Loucy (cell line): Measurements from ENCODE around the gene CCDC107.
"Not testable (repeated sequence)": the region's sequence is repeated elsewhere in the genome, so short reads cannot be mapped to it uniquely, and the experiment has no call there.

Source experiments
- H2AFZ ChIP-seq: fragments of 200-600 bp; sonication (generic); 2 replicates; pipeline ENCODE4 v1.6.0; 2016; ENCODE audit warnings: antibody characterized with exemption, mild to moderate bottlenecking, low read length, moderate library complexity
- H3F3A ChIP-seq: fragments of 200-600 bp; 2 replicates; pipeline ENCODE4 v1.6.0; 2016; ENCODE audit warnings: antibody characterized with exemption, low read depth, mild to moderate bottlenecking
- H3K27me3 ChIP-seq: fragments of 200-600 bp; sonication (generic); 2 replicates; pipeline ENCODE4 v1.6.1; 2014; ENCODE audit warnings: low read length, mild to moderate bottlenecking; ENCODE audit not compliant: insufficient read depth, poor library complexity, severe bottlenecking
- H3K36me3 ChIP-seq: fragments of 200-600 bp; sonication (generic); 2 replicates; pipeline ENCODE4 v1.6.1; 2016; ENCODE audit warnings: low read length; ENCODE audit not compliant: insufficient read depth
- H3K4me1 ChIP-seq: fragments of 200-600 bp; sonication (generic); 2 replicates; pipeline ENCODE4 v1.5.1; 2014; ENCODE audit warnings: low read length, mild to moderate bottlenecking; ENCODE audit not compliant: insufficient read depth, poor library complexity, severe bottlenecking
- H3K4me2 ChIP-seq: fragments of 200-600 bp; sonication (generic); 2 replicates; pipeline ENCODE4 v1.6.0; 2014; ENCODE audit warnings: antibody characterized with exemption, low read length, low read depth, mild to moderate bottlenecking; ENCODE audit not compliant: poor library complexity, severe bottlenecking
- H3K4me3 ChIP-seq: fragments of 200-600 bp; sonication (generic); 2 replicates; pipeline ENCODE4 v1.5.1; 2014; ENCODE audit warnings: low read length, mild to moderate bottlenecking, mixed read lengths; ENCODE audit not compliant: poor library complexity, severe bottlenecking
- H3K79me2 ChIP-seq: fragments of 200-600 bp; sonication (generic); 2 replicates; pipeline ENCODE4 v1.6.1; 2014; ENCODE audit warnings: low read length; ENCODE audit not compliant: insufficient read depth
- H3K9ac ChIP-seq: fragments of 200-600 bp; sonication (generic); 2 replicates; pipeline ENCODE4 v1.6.0; 2014; ENCODE audit warnings: mild to moderate bottlenecking, low read depth, low read length, moderate library complexity; ENCODE audit not compliant: poor library complexity, severe bottlenecking
- H3K9me2 ChIP-seq: fragments of 200-600 bp; sonication (generic); replicated peaks from 2 replicates; pipeline ENCODE4 v1.6.1; 2016; ENCODE audit warnings: low read depth, low read length, mixed read lengths
- H3K9me3 ChIP-seq: fragments of 200-600 bp; sonication (generic); 2 replicates; pipeline ENCODE4 v1.6.1; 2014; ENCODE audit warnings: mild to moderate bottlenecking, antibody characterized with exemption, low read length, low read depth; ENCODE audit not compliant: insufficient read depth
- H4K20me1 ChIP-seq: fragments of 200-600 bp; sonication (generic); 2 replicates; pipeline ENCODE4 v1.6.0; 2014; ENCODE audit warnings: antibody characterized with exemption, low read length, mild to moderate bottlenecking; ENCODE audit not compliant: insufficient read depth, poor library complexity, severe bottlenecking
- CTCF ChIP-seq: fragments of 200-600 bp; sonication (generic); conservative IDR thresholded peaks from 2 replicates; pipeline ENCODE4 v1.5.1; 2014; ENCODE audit warnings: mild to moderate bottlenecking, antibody characterized with exemption, low read length
- EZH2phosphoT487 ChIP-seq: fragments of 200-600 bp; IDR thresholded peaks from 2 replicates; pipeline ENCODE4 v1.6.1; 2018; ENCODE audit warnings: antibody characterized with exemption, mild to moderate bottlenecking, moderate library complexity, borderline replicate concordance

CCDC107 gene

GRCh38 chr9:35639631-35640030, 18.5 kb upstream of the CCDC107 start:
- Histone ChIP-seq H3K27me3 (no peaks in the 10 kb centered on the region), H3K4me3 (no peak overlapping the region), H3F3A (no peaks in the 10 kb centered on the region), H2AFZ (no peak overlapping the region), H3K9me2 (no peaks in the 10 kb centered on the region), H3K4me2 (peak overlapping the region; percentile 46), H4K20me1 (no peaks in the 10 kb centered on the region), H3K36me3 (no peaks in the 10 kb centered on the region), H3K79me2 (peaks cover 6% of the 10 kb centered on the region; the same call in 1 of the 2 replicates), H3K4me1 (peaks cover 37% of the 10 kb centered on the region), H3K9ac (no peak overlapping the region), H3K9me3 (no peaks in the 10 kb centered on the region)
- TF ChIP-seq EZH2phosphoT487, result no peak
- TF ChIP-seq CTCF, result no peak

- Histone ChIP-seq H3K4me1 (peaks cover 30% of the 10 kb centered on the region), H3K79me2 (peaks cover 12% of the 10 kb centered on the region; the same call in 1 of the 2 replicates)
- H4K20me1 ChIP-seq, H2AFZ ChIP-seq, H3K27me3 ChIP-seq, H3K4me3 ChIP-seq, H3K36me3 ChIP-seq, H3K9ac ChIP-seq, H3K9me2 ChIP-seq, H3F3A ChIP-seq, H3K9me3 ChIP-seq, H3K4me2 ChIP-seq: not testable (repeated sequence)
Measured at GRCh38 chr9:35640431-35640830, 17.7 kb upstream of the CCDC107 start.

GRCh38 chr9:35641478-35641877, 16.6 kb upstream of the CCDC107 start:
- not testable (repeated sequence) for H3K9me3 ChIP-seq, H3F3A ChIP-seq, H3K9me2 ChIP-seq

GRCh38 chr9:35643046-35643445, 15.0 kb upstream of the CCDC107 start:
- Histone ChIP-seq H3K36me3 (no peaks in the 10 kb centered on the region), H3F3A (peaks cover 4% of the 10 kb centered on the region; the same call in 1 of the 2 replicates), H3K9ac (no peak overlapping the region), H3K4me2 (no peak overlapping the region), H4K20me1 (peaks cover 5% of the 10 kb centered on the region), H3K9me3 (no peaks in the 10 kb centered on the region), H3K9me2 (no peaks in the 10 kb centered on the region), H3K27me3 (no peaks in the 10 kb centered on the region), H2AFZ (no peak overlapping the region), H3K4me1 (peaks cover 31% of the 10 kb centered on the region), H3K4me3 (no peak overlapping the region), H3K79me2 (peaks cover 24% of the 10 kb centered on the region; the same call in 1 of the 2 replicates)
- no peak for TF ChIP-seq CTCF
- TF ChIP-seq EZH2phosphoT487, result no peak

More at GRCh38 chr9:35641478-35641877, 16.6 kb upstream of the CCDC107 start:
- not testable (repeated sequence) for H4K20me1 ChIP-seq, H2AFZ ChIP-seq, H3K4me2 ChIP-seq, H3K4me3 ChIP-seq, H3K9ac ChIP-seq, H3K36me3 ChIP-seq, H3K27me3 ChIP-seq
- Histone ChIP-seq H3K4me1 (peaks cover 25% of the 10 kb centered on the region), H3K79me2 (peaks cover 16% of the 10 kb centered on the region; the same call in 1 of the 2 replicates)

GRCh38 chr9:35645736-35646135, 12.4 kb upstream of the CCDC107 start:
- H2AFZ ChIP-seq, result peak overlapping the region; percentile 70; the same call in 1 of the 2 replicates
- peaks cover 31% of the 10 kb centered on the region for H3K4me1 ChIP-seq
- not testable (repeated sequence) for H3K9me3 ChIP-seq, H3K36me3 ChIP-seq, H3F3A ChIP-seq, H3K9me2 ChIP-seq, H3K27me3 ChIP-seq, H4K20me1 ChIP-seq
- H3K4me3 ChIP-seq, result peak overlapping the region; percentile 80
- H3K4me2 ChIP-seq, result peak overlapping the region; percentile 98
- peaks cover 51% of the 10 kb centered on the region for H3K79me2 ChIP-seq
- H3K9ac ChIP-seq, result peak overlapping the region; percentile 85
